Measurements from ENCODE around the gene SYT17. TPM values are rescaled to one million over a fixed set of nuclear protein-coding genes. Genes with fewer than 3 reads are reported as not detected.

The SYT17 gene
- total RNA-seq, 4 donors from 2014 or later: 4.2 to 9.0 (median 6.3) TPM

DNA sequence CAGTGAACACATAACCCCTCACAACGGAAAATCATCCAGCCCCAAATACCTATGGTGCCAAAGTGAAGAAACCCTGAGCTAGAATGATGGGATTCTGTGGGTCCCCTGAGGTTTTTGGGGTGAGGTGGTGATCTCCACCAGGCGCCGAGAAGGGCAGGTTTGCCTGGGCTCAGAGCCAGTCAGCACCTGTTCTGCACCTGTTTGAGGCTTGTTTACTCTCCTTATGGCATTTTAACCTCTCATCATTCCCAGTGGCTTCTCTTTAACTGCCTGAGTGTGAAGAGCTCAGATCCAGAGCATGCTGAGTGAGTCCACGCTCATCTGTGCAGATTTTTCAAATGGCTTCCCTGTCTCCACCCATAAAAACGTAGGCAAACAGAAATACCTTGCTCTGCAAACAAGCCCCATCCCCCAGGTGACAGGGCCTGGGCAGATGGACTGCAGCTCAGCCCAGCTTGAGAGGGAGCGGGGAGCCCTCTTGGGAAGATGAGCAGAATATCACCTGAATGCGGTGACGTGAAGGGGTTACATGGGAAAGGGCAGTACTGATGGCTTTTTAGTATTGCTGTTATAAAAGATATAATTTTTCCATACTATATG is 77.4 kb downstream of the SYT17 start:
- H3K27ac ChIP-seq: no peak overlapping the region
- H3K4me1 ChIP-seq: peaks cover 0 to 3% (median 0%) of the 10 kb centered on the region in 3 donors
- WGBS, 2 donors (ENCODE audit: low coverage in 1 of 2): 50 to 77% methylated on average over 2 to 4 of the region's 8 CpGs
- H3K36me3 ChIP-seq: no peaks in the 10 kb centered on the region
- ATAC-seq: no peak
- no peaks in the 10 kb centered on the region for H3K27me3 ChIP-seq
- TF ChIP-seq POLR2A (IDR thresholded peaks at IDR 0.05) (no peak), POLR2AphosphoS5 (IDR thresholded peaks at IDR 0.05) (no peak), EP300 (IDR thresholded peaks at IDR 0.05) (no peak)
- TF ChIP-seq, protein P1, sequence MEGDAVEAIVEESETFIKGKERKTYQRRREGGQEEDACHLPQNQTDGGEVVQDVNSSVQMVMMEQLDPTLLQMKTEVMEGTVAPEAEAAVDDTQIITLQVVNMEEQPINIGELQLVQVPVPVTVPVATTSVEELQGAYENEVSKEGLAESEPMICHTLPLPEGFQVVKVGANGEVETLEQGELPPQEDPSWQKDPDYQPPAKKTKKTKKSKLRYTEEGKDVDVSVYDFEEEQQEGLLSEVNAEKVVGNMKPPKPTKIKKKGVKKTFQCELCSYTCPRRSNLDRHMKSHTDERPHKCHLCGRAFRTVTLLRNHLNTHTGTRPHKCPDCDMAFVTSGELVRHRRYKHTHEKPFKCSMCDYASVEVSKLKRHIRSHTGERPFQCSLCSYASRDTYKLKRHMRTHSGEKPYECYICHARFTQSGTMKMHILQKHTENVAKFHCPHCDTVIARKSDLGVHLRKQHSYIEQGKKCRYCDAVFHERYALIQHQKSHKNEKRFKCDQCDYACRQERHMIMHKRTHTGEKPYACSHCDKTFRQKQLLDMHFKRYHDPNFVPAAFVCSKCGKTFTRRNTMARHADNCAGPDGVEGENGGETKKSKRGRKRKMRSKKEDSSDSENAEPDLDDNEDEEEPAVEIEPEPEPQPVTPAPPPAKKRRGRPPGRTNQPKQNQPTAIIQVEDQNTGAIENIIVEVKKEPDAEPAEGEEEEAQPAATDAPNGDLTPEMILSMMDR (IDR thresholded peaks at IDR 0.05): no peak
- H3K9me3 ChIP-seq: no peaks in the 10 kb centered on the region
- no peak overlapping the region for H3K4me3 ChIP-seq

DNA sequence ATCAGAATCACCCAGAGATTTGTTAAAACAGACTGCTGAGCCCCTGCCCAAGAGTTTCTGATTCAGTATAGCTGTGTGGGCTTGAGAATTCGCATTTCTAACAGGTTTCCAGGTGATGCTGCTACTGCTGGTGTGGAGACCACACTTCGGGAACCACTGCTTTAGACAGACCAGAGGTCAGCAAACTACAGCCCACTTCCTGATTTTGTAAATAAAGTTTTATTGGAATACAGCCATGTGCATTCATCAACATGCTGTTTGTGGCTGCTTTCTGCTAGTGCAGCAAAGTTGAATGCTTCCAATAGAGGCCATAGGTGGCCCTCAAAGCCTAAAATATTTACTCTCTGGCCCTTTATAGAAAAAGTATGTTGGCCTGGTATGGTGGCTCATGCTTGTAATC is 84.9 kb downstream of the SYT17 start:
- no peak for ATAC-seq
- Histone ChIP-seq H3K36me3 (no peaks in the 10 kb centered on the region), H3K27me3 (no peaks in the 10 kb centered on the region), H3K27ac (no peak overlapping the region), H3K4me3 (no peak overlapping the region), H3K4me1 (no peaks in the 10 kb centered on the region), H3K9me3 (no peaks in the 10 kb centered on the region)
- 75% methylated on average over 2 of the region's 2 CpGs; no CpG with 5 or more reads in 1 of the 2 donors for WGBS, 2 donors (ENCODE audit: low coverage in 1 of 2)
- TF ChIP-seq POLR2A (IDR thresholded peaks at IDR 0.05) (no peak), EP300 (IDR thresholded peaks at IDR 0.05) (no peak), POLR2AphosphoS5 (IDR thresholded peaks at IDR 0.05) (no peak)
- TF ChIP-seq, protein P1 (IDR thresholded peaks at IDR 0.05): no peak

DNA sequence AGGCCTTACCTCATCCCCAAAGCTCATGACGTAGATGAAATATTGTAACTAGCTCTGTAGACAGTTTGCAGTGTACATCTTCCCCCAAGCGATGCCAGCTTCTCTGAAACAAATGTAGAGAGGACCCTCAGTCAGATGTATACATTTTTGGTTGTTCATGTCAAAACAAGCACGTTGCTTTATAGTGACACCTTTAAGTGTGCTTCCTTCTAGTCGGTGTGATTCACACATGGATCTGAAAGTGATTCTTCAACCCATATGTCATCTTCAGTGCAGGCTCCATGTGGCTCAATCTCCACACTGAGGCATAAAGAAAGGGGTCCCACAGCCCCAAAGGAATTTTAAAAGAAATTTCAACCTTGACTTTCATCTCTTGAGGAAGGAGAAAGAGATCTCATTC is 86.6 kb downstream of the SYT17 start:
- no peaks in the 10 kb centered on the region for H3K4me1 ChIP-seq
- H3K36me3 ChIP-seq: no peaks in the 10 kb centered on the region
- no peak for ATAC-seq
- no peak overlapping the region for H3K27ac ChIP-seq
- H3K9me3 ChIP-seq: no peaks in the 10 kb centered on the region
- H3K27me3 ChIP-seq: no peaks in the 10 kb centered on the region
- H3K4me3 ChIP-seq: no peak overlapping the region
- 55 to 59% methylated on average over 3 of the region's 4 CpGs for WGBS, 2 donors (ENCODE audit: low coverage in 1 of 2)
- TF ChIP-seq POLR2AphosphoS5 (IDR thresholded peaks at IDR 0.05) (no peak), EP300 (IDR thresholded peaks at IDR 0.05) (no peak), POLR2A (IDR thresholded peaks at IDR 0.05) (no peak)
- TF ChIP-seq, protein P1 (IDR thresholded peaks at IDR 0.05): no peak

DNA sequence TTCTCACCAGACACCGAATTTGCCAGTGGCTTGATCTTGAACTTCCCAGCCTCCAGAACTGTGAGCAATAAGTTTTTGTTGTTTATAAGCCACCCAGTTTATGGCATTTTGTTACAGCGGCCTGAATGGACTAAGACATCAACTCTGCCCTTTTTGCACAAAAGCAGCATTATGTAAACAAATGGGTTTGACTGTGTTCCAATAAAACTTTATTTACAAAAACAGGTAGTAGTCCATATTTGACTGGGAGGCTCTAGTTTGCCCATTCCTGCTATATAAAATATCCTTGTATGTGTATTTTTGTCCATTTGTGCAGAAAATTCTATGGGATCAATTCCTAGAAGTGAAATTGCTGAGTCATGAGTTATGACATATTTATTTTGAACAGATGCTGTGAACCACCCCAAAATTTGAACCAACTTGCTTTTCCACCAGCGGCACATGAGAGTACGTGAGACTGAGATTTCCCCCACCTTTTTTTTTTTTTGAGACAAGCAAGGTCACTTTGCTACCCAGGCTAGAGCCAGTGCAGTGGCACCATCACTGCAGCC is 96.2 kb downstream of the SYT17 start:
- 92 to 93% methylated on average over 3 of the region's 4 CpGs for WGBS, 2 donors (ENCODE audit: low coverage in 1 of 2)
- Histone ChIP-seq H3K4me3 (no peak overlapping the region), H3K36me3 (no peaks in the 10 kb centered on the region), H3K4me1 (no peaks in the 10 kb centered on the region), H3K27me3 (no peaks in the 10 kb centered on the region), H3K9me3 (no peaks in the 10 kb centered on the region), H3K27ac (no peak overlapping the region)
- ATAC-seq: no peak
- TF ChIP-seq, protein P1 (IDR thresholded peaks at IDR 0.05): no peak
- TF ChIP-seq POLR2AphosphoS5 (IDR thresholded peaks at IDR 0.05) (no peak), POLR2A (IDR thresholded peaks at IDR 0.05) (no peak), EP300 (IDR thresholded peaks at IDR 0.05) (no peak)

DNA sequence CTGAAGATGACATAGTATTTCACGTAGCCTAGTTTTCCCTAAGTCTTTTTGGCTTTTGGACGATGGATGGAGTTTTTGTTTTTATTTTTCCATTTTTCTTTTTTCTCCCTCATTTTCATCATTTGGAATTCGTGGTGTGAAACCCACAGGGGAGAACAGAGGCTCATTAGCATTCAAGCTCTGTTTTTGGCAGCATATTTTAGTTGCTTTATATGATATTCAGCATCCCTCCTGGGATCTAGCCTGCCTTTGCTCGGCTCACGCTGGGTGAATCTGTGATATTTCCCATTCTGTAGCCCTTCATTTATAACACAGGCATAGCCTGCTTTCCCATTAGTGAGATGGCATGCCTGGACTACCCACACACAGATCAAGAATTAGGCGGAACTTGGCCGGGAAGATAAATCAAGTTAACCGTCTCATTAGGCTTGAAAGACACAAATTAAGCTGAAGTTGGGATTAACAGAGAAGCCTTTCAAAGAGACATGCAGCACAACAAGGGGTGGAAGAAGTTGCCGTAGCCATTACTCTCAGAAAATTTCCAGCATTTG is 97.4 kb downstream of the SYT17 start:
- no peak for ATAC-seq

More for the DNA sequence above, 97.4 kb downstream of the SYT17 start:
- Histone ChIP-seq H3K9me3 (no peaks in the 10 kb centered on the region), H3K27me3 (no peaks in the 10 kb centered on the region), H3K4me1 (no peaks in the 10 kb centered on the region), H3K36me3 (no peaks in the 10 kb centered on the region), H3K4me3 (no peak overlapping the region), H3K27ac (no peak overlapping the region)
- TF ChIP-seq POLR2A (IDR thresholded peaks at IDR 0.05): no peak
- TF ChIP-seq POLR2AphosphoS5 (IDR thresholded peaks at IDR 0.05): no peak
- TF ChIP-seq, protein P1 (IDR thresholded peaks at IDR 0.05): no peak
- no peak for TF ChIP-seq EP300 (IDR thresholded peaks at IDR 0.05)
- WGBS, 2 donors (ENCODE audit: low coverage in 1 of 2): 66 to 83% methylated on average over 6 to 7 of the region's 9 CpGs
